ENCODE results near the gene ARHGAP9. TPM values are rescaled to one million over a fixed set of nuclear protein-coding genes. Genes with fewer than 3 reads are reported as not detected.
A peak's percentile ranks its signal among the peaks of the same experiment; 100 is the strongest.

The ARHGAP9 gene
- total and polyA plus RNA-seq, 2 donors from 2014 or later: 3.8 to 18.1 TPM

DNA sequence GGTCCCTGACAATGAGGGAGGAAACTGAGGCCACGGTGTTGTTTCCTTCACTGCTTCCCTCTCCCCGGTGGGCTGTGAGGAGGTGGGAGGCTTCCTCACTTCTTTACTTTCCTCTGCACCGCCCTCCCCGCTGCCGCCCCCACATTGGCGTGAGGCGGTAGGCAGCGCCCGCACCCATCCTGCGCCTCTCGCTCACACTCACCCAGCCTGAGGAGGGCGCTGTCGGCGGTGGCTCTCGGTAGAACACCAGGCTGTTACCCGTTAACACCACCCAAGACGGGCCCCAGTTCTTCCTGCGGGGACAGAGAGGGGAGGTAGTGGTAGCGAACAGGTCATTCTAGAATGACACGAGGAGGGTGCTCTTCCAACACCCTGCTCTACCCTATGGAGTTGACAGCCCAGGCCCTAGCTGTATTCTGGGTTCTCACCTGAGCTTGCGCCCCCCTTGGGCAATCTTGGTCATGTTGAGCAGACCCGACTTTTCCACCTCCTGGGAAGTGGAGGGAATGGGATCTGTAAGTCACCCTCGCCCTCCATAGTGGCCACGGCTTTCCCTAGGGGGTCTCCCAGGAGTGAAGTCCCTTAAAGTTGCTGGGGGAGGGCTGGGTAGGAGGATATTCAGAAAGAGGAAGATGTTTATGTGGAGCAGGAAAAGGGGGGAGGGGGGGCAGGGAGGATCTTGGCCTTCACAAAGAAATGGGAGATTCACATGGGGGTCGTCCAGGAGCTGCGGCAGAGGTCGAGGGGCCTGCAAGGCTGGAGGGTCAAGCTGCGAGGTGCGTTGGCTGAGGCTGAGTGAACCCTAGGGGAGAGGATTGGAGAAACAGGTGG is 3.3 kb downstream of the ARHGAP9 start:
- Histone ChIP-seq H3K4me1 (ENCODE audit: control insufficient read depth in 2 of 3, insufficient read depth in 2 of 3, low read depth in 1 of 3, low read length in 3 of 3) (peaks cover 0 to 18% (median 0%) of the 10 kb centered on the region in 3 donors), H3K27ac (ENCODE audit: low read depth in 2 of 2, low read length in 2 of 2) (peak overlapping the region in 1 of 2 donors; percentile 33), H3K9ac (ENCODE audit: low read length in 3 of 3) (no peak overlapping the region), H3K36me3 (ENCODE audit: control insufficient read depth in 2 of 3, insufficient read depth in 3 of 3, low read length in 3 of 3) (no peaks in the 10 kb centered on the region), H3K9me3 (ENCODE audit: control insufficient read depth in 2 of 3, insufficient read depth in 1 of 3, low read length in 3 of 3) (no peaks in the 10 kb centered on the region), H3K27me3 (ENCODE audit: control insufficient read depth, insufficient read depth, low read length) (peaks cover 25% of the 10 kb centered on the region), H3K4me3 (ENCODE audit: low read length in 3 of 3) (peak overlapping the region; percentile 6 to 43 (median 18))
- DNase-seq (peak in 2 of 5 donors; percentile 55 to 78), FAIRE-seq (no peak)
- intact Hi-C loops (cut with DNase I): no loop called here
- TF ChIP-seq, protein P1, sequence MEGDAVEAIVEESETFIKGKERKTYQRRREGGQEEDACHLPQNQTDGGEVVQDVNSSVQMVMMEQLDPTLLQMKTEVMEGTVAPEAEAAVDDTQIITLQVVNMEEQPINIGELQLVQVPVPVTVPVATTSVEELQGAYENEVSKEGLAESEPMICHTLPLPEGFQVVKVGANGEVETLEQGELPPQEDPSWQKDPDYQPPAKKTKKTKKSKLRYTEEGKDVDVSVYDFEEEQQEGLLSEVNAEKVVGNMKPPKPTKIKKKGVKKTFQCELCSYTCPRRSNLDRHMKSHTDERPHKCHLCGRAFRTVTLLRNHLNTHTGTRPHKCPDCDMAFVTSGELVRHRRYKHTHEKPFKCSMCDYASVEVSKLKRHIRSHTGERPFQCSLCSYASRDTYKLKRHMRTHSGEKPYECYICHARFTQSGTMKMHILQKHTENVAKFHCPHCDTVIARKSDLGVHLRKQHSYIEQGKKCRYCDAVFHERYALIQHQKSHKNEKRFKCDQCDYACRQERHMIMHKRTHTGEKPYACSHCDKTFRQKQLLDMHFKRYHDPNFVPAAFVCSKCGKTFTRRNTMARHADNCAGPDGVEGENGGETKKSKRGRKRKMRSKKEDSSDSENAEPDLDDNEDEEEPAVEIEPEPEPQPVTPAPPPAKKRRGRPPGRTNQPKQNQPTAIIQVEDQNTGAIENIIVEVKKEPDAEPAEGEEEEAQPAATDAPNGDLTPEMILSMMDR (IDR thresholded peaks at IDR 0.05; ENCODE audit: borderline replicate concordance, extremely low read depth, insufficient read depth): no peak

- DNase-seq: peak; percentile 37 to 82 (median 55)
- Histone ChIP-seq H3K27ac (ENCODE audit: low read depth in 2 of 2, low read length in 2 of 2) (no peak overlapping the region), H3K36me3 (ENCODE audit: control insufficient read depth in 2 of 3, insufficient read depth in 3 of 3, low read length in 3 of 3) (no peaks in the 10 kb centered on the region), H3K9ac (ENCODE audit: low read length in 3 of 3) (no peak overlapping the region), H3K27me3 (ENCODE audit: control insufficient read depth, insufficient read depth, low read length) (peaks cover 25% of the 10 kb centered on the region), H3K9me3 (ENCODE audit: control insufficient read depth in 2 of 3, insufficient read depth in 1 of 3, low read length in 3 of 3) (no peaks in the 10 kb centered on the region), H3K4me1 (ENCODE audit: control insufficient read depth in 2 of 3, insufficient read depth in 2 of 3, low read depth in 1 of 3, low read length in 3 of 3) (peaks cover 0 to 18% (median 0%) of the 10 kb centered on the region in 3 donors), H3K4me3 (ENCODE audit: low read length in 3 of 3) (peak overlapping the region; percentile 6 to 43 (median 10))
- intact Hi-C loops (cut with DNase I): no loop called here
- TF ChIP-seq, protein P1 (IDR thresholded peaks at IDR 0.05; ENCODE audit: borderline replicate concordance, extremely low read depth, insufficient read depth): no peak
- no peak for FAIRE-seq
Measured at GRCh38 chr12:57475271-57476161, 4.2 kb downstream of the ARHGAP9 start.

DNA sequence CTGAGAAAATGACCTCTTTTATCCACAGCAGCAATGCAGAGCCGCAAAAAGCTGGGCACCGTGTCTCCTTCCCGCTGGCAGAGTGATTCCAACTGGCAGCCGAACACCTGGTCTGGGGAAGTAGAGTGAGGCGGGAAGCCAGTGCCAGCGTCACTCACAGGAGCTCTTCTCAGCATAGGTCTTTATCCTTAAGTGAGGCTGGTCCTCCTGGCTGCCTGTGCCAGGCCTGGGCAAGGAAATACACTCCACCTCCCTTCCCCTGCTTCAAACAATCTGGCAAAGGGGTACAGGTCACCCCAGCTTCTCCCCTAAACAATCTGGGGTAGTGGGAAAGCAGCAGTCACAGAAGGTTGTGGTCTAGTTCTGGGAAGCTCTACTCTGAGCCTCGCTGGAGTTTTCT is 4.8 kb downstream of the ARHGAP9 start:
- H3K9ac ChIP-seq (ENCODE audit: low read length in 3 of 3): no peak overlapping the region
- no peaks in the 10 kb centered on the region for H3K36me3 ChIP-seq (ENCODE audit: control insufficient read depth in 2 of 3, insufficient read depth in 3 of 3, low read length in 3 of 3)
- peaks cover 0 to 18% (median 0%) of the 10 kb centered on the region in 3 donors for H3K4me1 ChIP-seq (ENCODE audit: control insufficient read depth in 2 of 3, insufficient read depth in 2 of 3, low read depth in 1 of 3, low read length in 3 of 3)
- no peak for FAIRE-seq
- H3K9me3 ChIP-seq (ENCODE audit: control insufficient read depth in 2 of 3, insufficient read depth in 1 of 3, low read length in 3 of 3): no peaks in the 10 kb centered on the region
- no peak overlapping the region for H3K4me3 ChIP-seq (ENCODE audit: low read length in 3 of 3)
- H3K27ac ChIP-seq (ENCODE audit: low read depth in 2 of 2, low read length in 2 of 2): no peak overlapping the region
- TF ChIP-seq, protein P1 (IDR thresholded peaks at IDR 0.05; ENCODE audit: borderline replicate concordance, extremely low read depth, insufficient read depth): no peak
- DNase-seq: peak in 1 of 5 donors; percentile 36
- intact Hi-C loops (cut with DNase I): no loop called here
- H3K27me3 ChIP-seq (ENCODE audit: control insufficient read depth, insufficient read depth, low read length): peaks cover 25% of the 10 kb centered on the region
